GM19025 (cell line): Measurements from ENCODE around the gene HOXA9.

Experiments
- ATAC-seq: cut with Tn5 transposase; IDR thresholded peaks from one replicate; pipeline ENCODE4 v1.9.1; 2021; ENCODE audit warnings: mild to moderate bottlenecking, low read depth, moderate library complexity; ENCODE audit not compliant: unreplicated experiment

Gene HOXA9

DNA sequence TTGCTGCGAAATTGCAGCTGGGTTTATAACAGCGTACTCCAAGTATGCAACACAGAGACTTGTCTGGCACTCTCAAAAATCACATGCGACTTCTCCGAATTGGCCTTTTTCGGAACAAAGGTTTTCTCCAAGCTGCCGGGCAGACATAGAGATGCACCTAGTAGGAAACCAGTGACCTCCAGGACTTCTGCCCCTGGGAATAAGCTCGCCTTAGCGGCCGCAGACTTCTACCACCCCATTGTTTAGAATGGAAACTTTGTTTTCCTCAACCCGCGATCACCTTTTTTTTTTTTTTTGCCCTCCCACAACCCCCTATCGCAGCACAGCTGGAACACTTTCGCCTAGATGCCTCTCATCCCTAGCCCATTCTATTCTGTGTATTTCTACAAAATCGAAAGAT lies 13.7 kb upstream of the HOXA9 start:
- no peak for ATAC-seq

DNA sequence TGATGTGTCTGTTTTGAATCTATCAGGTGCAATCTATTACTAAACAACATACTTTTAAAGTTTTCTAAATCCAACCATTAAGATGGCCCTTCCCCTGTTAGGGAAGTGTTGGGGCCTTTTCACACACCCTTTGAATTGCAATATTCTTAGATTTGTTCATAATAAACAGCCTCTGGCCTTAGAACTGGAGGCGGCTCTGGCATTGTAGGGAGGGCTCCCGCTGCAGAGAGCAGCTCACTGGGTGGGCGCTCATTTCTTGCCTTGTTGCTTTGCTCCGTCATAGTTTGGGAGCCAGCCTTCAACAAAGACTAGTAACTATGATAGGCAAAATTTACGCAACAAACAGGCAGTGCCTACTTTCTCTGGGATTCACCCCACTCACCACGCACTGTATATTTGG lies 13.0 kb upstream of the HOXA9 start:
- ATAC-seq: no peak

DNA sequence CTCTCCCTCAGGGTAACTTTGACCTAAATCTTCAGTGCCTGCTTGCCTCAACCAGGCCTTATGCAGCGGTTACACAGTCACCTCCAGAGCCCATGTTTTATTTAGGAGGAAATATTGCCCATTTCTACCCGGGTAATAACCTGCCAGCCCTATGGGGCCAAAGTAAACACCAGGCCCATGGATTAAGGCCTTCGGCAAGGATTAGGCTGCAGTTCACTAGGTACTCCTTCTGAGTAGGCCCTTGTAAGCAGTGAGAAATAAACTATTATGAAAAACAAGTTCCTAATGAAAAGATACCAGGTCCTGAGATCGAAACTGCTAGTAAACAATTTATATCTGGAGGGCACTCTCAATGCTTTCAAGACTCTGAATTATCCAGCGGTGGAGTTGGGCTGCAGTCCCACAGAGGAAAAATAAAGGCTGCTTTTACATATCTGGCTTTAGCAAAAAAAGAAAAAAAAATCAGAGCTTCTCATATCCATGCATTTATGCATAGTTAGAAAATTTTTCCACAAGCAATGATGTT lies 12.5 kb upstream of the HOXA9 start:
- no peak for ATAC-seq

DNA sequence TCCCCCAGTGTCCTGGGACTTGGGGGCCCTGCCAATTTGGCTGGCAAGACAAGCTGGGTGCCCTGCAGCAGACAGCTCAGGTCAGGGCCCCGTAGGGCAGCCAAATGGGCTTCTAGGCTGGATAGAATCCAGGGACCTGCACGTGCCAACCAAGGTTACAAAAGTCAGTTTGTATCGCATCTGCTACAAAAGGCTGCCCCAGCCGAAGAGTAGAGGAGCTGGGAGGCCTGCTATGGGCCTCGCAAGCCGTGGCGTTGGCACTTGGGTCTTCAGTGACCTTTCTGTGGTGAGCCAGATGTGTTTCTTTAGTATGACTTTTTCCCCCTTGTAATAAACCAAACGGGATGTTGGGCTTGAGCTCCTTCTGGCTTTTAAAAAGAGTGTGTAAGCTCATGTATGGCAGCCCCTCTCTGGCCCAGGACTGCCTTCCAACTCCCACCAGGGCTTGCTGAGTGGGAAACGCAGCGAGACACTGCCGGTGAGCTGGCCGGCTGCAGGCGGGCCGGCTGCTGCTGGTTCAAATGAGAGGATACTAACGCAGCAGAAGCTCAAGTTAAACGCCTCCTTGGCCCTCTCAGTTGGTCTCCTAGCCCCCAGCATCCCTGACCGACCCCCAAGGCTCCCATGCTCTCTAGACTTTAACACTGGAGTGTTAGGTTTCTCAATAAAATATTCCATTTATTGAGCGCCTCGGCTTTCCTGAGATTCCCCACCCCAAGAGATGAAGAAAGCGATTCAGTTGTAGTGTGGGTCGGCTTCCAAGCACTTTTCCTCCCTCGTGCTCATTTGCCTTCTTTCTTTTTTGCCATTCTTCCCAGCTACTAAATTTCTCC lies 11.8 kb upstream of the HOXA9 start:
- no peak for ATAC-seq

DNA sequence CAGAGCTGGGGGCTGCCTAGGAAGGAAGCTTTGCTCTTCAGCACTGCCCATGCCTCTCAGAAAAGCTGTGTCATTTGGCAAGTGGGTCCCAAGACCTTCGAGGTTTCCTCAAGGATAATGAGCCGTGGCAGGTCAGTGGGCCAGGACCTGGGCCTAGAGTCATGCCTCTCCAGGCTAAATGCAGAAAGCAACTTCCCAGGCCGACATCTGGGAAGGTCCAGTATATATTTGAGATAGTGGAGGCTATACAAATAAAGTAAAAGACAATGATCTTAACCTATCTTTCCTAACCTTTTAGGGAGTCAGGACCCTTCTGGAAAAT lies 11.1 kb upstream of the HOXA9 start:
- ATAC-seq: no peak

DNA sequence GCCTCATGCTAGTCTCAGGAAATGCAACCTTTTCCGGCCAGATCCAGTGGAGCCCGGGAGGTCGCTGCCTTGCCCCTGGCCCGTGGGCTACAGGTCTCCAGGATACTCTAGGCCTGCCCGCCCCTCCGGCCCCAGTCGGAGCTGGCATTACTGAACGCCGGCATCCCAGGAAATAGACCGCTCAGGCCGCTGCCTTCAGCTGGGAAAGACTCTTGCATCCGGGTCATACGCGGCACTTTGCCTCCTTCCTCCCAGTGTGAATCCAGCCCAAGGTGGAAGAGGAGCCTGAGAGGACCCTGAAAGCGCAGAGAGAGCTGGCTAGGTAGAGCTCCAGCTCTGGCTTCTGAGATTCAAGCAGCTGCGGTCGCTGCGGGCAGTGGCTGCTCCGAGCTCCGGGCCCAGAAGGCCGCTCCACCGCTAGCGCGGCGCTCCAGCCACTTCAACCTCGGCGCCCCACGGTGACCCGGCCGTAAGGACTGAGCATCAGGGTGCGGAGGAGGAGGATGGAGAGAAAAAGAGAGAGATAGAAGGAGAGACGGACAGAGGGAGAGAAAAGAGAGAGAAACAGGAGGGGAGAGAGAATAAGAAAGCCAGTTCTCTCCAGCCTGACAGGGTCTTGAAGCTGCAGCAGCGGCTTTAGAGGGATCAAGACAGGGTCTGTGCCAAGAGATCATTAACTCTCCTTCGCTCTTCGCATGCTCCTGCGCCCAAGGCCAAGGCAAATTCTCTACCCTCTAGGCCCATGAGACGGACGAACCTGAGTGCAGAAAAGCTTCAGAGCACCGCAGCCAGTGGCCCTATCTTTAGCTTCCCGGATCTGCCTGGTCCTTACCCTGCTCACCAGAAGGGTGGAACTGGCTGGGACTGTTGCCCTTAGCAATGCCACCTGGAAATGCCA lies 10.5 kb upstream of the HOXA9 start:
- ATAC-seq: no peak

DNA sequence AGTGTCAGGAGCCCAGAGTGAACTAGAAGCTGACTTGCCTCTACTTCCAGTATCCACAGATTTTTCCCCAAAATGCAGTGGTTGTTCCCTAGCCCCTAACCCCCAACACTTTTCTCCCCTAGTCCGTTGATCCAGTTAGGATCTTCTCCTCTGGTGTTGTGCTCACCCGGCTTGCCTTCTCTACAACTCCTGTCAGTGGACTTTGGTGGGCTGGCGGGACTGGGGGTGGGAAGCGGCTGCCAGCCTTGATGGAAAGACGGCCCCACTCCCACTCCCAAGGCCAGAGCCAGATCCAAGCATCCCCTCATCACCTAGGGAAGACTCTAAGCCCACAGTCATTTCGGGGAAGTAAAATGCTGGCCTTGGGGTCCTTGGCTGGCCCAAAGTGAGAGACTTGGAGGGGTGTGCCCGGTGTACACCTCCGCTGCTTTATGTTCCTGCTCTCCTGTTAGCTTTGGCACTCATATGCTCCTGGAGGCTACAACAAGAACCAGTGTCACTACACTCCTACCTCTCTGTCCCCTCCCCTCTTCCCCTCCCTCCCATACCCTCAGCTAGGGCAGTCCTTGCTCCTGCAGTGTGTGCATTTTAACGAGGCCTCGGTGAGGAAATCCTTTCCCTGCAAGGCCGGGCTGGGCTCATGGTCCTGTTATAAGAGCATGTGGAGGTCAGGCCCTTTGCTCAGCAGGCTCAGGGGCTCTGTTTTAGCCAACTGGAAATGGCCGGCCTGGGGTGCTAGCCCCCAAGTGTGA lies 9.7 kb upstream of the HOXA9 start:
- no peak for ATAC-seq

DNA sequence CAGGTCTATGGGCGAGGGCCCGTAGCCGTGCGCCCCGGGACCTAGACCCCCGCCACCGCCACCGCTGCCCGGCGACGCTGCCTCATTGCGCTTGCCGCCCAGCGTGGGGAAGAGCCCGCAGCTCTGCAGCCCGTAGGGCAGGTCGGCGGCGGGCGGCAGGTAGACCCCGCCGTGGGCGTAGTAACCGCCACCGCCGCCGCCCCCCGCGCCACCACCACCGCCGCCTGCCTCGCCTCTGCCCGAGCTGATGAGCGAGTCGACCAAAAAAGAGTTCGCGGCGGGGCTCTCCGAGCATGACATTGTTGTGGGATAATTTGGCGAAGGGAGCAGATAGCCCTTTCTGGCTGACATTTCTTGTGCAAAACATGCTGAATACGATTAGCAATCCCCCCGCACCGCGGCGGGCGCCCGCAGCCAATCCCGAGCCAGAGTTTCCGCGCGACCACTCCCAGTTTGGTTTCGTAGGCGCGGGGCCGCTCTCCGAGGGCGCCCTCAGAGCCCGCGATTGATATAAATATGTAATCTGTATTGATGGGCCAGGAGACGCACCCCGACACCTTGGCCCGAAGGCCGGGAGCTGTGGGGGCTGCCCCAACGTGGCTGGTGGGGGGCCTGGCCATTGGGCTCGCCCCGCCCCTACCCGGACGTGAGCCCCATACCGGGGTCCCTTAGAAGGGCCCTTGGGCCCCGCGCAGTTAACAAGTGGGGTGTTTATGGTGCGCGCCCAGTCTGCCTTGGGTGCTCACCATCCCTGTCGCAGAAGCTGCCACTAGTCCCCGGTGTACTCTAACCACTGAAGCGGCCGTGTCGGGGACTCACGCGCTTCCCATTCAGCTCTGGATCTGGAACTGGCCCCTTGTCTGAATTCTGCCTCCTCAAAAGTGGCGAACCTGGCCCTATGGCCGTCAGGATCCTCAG lies 8.9 kb upstream of the HOXA9 start, which contains the start of gene HOXA10:
Gene HOXA10 (minus strand): TSS at position 365 of the 918 bp plus-strand sequence. CDS start 14 bp downstream, at position 351.
- no peak for ATAC-seq

DNA sequence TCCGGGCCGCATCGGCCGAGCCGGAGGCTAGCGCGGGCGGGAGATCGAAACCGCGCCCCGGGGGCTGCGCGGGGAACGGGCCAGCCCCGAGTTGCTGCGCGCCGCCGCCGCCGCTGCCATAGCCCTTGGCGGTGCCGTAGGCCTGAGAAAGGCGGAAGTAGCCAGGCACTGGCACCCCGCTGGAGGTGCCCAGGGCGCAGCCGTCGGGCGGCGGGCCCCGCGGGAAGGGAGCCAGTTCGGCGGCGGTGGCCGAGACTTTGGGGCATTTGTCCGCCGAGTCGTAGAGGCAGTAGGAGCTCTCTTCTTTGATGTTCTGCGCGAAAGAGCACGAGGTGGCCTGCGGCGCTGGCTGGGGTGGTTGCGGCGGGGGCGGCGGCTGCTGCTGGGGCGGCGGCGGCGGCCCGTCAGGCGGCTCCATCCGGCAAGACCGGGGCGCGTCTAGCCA lies 8.2 kb upstream of the HOXA9 start:
- ATAC-seq: no peak

DNA sequence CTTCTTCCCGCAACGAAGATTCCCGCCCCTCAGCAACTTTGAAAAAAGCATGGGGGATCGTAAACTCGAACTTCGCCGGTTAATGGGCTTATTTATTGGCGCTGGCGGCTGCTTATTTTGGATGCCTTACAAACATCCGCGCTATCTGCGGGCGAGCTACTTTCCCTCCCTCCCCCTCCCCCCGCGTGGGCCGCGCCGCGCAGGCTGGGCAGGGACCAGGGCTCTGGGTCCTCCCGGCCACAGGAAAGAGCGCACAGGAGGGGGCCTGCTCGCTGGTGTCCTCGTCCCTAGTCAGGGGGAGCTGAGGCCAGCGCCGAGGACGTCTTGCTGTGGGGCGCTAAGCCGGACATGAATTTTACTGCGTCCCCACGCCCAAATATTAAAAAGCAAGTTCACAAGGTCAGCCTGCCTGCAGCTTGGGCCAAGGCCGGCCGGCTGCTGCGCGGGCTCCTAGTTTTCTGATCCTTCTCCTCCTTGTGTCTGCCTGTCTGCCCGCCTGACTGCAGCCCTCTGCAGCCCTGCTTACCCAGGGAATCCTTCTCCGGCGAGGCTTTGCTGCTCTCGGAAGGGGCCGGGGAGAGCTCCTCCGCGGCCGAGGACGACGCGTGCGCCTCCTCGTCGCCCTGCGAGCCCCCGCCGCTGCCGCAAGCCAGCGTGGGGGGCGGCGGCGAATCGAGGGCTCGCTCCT lies 7.6 kb upstream of the HOXA9 start:
- ATAC-seq: no peak

DNA sequence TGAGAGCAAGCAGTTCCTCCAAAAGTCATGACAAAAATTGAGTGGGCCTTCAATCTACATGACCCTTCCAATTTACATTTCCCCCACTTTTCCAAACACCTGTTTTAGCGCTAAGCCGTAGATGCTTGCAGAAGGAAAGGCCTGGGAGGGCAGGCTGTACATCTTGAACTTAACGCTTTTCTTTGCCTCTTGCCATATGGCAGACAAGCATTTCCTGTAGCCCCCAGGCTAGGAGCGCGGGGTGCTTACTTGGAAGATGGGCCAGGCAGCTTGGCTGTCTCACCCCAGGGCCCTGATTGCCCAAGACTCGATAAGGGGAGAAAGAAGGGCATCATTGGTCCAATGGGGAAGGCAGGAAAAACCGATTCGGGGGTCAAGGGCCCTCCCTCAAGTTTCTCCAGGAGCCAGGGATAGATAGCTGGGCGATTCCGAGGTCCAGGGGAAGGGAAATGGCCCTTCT lies 7.0 kb upstream of the HOXA9 start:
- no peak for ATAC-seq

DNA sequence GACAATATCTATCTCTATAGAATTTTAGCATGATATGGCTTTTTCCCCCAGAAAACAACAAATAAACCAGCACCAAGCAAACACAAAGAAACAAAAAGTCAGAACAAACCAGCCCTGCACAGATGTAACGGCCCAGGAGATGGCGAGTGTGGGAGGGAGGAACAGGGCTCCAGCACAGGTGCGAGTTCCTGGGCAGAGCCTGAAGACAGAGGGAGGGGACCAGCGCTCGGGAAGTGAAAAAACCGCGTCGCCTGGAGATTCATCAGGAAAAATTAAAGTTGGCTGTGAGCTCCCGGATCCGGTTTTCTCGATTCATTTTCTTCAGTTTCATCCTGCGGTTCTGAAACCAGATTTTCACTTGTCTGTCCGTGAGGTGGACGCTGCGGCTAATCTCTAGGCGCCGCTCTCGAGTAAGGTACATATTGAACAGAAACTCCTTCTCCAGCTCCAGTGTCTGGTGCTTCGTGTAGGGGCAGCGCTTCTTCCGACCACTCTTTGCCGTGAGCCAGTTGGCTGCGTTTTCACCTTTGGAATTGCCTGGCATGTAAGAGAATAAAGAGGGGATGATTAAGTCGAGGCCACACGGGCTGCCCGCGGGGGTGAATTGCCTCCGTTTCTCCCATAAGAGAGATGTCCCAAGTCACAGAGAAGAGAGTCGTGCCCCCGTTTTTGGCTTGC lies 6.4 kb upstream of the HOXA9 start:
- no peak for ATAC-seq

DNA sequence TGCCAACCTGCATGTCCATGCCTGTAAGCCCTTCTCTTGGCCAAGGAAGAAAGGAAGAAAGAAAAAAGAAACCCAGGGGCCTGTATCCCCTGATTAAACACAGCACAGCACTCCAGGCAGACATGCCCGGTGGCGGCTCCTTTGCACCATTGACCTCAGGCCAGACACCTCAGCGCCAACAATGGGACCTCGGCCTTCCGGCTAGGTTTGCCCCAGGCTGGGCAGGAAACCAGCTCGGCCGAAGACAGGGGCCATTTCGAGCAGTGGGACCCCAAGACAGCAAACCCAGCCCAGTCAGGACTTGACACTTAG lies 5.9 kb upstream of the HOXA9 start:
- no peak for ATAC-seq

DNA sequence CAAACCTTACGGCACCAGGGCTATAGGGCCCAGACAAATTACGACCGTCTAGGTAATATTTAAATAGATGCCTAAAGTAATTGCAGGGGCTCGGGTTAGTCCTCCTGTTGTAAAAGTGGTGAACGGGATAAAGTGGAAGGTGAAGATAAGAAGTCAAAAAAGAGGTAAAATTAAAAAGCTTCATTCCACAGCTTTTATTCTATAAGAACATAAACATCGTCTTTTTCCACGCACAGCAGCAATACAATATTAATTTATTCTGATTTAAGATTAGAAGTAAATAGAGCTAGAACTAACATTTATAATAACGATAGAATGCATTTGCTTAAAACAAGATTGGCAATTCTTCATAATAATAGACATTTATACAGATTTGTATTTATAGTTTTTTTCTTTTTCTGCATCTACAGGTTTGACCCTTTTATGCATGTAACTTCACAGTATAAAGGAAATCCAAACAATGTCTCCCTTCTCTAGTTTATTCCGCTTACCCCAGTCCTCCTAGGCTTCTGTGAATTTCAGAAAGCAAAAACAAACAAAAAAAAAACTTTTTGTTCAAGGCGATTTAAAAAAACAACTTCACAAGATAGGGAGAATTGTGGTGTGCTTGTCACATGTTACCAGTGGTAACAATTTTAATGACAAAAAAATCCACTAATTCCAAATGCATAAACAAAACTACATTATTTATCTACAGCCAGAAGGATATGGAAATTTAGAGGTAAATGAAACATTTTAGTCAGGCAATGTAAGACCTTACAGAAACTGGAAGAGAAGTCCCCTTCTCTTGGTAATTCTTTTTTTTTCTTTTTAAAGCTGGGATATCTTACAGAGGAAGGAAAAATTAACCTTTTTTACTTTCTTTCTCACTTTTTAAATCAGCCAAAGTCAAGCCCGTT lies 5.3 kb upstream of the HOXA9 start:
- no peak for ATAC-seq

DNA sequence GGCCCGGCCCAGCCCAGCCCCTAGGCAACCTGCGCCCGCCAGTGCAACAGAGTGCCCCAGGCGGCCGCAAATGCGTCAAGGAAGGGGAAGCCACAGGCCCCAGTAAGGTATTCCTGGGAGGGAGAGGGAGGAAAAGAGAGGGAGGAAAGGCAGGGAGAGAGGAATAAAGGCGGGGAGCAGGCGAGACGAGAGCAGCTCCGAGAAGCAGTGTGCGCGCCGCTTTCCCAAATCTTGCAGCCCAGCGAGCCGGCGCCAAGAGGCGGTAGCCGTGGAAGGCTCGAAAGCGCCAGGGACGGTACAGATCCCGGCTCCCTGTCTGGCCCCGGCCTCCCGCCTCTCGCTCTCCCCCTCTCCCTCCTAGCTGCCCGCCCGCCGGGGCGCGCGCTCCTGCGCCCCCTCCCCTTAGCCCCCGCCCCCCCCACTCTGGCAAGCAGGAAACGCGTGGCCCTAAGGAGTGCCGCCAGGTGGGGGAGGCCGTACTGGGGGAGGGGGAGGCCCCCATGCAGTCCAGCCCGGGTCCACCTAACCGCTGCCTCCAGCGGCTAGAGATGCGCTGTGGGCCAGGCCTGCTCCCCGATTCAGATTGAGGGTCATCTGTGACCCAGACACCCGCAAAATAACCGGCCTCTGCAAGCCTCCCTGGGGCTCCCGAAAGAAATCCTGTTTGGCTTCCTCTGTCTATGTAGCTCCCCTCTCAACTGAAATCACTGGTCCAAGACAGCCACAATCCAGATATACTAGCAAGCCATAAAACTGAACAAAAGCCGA lies 4.5 kb upstream of the HOXA9 start:
- no peak for ATAC-seq

DNA sequence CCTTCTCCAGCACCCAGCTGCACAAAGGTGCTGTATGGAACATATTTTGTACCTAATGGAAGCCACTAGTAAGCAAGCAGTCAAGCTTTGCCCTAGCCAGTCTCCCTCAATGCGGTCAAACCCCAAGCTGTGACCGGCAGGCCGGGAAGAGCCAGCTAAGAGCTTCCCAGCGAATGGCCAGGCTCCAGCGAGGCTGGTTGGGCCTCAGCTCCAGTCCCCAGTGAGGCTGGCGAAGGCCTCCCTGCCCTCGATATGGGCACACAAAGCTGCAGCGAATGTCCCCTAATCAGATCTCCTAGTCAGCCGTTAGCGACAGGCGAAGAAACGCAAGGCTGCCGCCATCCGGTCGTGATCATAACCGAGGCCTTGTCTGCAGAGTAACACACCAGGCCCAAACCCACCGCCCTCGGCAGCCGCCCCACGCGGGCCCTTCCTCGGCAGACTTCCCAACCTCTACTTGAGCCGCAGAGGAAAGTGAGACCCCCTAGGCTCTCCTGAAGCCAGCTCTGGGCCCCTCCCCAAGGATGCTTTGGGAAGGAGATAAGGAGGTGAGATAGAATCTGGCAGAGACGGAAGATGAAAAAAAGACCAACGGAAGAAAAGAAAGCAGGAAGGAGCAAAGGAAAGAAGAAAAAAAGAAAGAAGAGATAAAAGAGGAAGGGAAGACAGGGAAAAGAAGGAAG lies 3.1 kb upstream of the HOXA9 start:
- no peak for ATAC-seq
